Retina (tissue), 1 donor: Measurements from ENCODE around the gene MICU1.
"Not testable (repeated sequence)": the region's sequence is repeated elsewhere in the genome, so short reads cannot be mapped to it uniquely, and the experiment has no call there.

Source experiments
- DNase-seq: peaks from one replicate; pipeline ENCODE4 v3.0.0-alpha.2; 2016

The MICU1 gene, protein sequence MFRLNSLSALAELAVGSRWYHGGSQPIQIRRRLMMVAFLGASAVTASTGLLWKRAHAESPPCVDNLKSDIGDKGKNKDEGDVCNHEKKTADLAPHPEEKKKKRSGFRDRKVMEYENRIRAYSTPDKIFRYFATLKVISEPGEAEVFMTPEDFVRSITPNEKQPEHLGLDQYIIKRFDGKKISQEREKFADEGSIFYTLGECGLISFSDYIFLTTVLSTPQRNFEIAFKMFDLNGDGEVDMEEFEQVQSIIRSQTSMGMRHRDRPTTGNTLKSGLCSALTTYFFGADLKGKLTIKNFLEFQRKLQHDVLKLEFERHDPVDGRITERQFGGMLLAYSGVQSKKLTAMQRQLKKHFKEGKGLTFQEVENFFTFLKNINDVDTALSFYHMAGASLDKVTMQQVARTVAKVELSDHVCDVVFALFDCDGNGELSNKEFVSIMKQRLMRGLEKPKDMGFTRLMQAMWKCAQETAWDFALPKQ

DNA sequence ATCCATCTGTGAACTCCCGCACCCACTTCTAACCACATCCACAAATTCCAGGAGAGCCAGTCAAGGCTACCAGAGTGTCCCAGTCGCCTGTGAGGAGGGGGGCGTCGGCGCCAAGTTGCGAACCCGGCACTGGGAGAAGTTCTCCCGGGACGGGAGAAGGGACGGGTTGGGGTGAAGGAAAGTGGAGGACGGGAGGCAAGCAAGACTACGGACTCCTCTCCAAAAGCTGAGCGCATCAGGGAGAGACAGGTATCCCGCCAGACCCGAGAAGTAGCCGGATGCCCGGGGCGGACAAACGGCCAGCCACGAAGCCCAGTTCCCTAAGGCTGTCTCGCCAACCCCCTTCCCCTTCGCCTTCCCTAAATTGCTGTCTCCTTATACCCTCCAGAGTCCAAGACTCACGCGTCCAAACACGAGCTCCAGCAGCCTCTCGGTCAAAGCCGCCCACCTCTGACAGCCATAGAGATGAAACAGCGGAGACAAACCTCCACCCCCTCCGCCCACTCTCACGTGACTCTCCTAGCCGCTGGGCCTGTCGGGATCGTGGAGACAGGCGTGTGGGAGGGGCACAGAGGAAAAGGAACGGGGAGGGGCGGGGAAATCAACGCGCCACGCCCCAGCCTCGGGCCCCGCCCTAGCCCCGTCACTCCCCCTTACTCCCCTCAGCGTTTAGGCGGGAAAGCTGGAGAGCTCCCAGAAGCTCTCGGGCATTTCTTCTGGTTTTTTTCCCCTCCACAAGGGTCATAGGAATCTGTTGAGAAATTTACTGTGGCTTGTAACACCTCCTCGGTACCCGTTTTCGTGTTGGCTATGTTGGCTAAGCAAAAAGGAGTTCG, at the start of gene MICU1:
TSS of gene MICU1 (minus strand) at position 472 of the 836 bp plus-strand sequence. CDS start 59,286 bp downstream, outside the sequence.
- DNase-seq = peak; percentile 94

DNA sequence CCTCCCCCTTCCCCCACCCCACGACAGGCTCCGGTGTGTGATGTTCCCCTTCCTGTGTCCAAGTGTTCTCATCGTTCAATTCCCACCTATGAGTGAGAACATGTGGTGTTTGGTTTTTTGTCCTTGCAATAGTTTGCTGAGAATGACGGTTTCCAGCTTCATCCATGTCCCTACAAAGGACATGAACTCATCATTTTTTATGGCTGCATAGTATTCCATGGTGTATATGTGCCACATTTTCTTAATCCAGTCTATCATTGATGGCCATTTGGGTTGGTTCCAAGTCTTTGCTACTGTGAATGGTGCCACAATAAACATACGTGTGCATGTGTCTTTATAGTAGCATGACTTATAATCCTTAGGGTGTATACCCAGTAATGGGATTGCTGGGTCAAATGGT, 48.3 kb upstream of the MICU1 start:
- DNase-seq = not testable (repeated sequence)

DNA sequence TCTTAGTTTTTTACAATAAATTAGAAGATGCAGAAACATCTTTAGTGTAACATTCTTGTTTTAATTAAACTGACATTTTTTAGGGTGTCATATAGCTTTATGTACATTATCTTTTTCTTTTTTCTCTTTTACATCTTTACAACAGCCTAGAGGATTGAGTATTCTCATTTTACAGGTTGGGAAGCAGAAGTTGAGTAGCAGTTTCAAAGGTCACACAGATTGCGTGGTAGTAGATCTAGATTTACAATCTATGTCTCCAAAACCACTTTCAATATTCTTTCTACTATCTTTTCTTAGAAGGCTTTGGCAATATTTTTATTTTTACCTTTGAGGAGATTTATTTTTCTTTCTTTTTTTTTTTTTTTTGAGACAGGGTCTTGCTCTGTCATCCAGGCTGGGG, 47.4 kb upstream of the MICU1 start:
- DNase-seq = no peak

DNA sequence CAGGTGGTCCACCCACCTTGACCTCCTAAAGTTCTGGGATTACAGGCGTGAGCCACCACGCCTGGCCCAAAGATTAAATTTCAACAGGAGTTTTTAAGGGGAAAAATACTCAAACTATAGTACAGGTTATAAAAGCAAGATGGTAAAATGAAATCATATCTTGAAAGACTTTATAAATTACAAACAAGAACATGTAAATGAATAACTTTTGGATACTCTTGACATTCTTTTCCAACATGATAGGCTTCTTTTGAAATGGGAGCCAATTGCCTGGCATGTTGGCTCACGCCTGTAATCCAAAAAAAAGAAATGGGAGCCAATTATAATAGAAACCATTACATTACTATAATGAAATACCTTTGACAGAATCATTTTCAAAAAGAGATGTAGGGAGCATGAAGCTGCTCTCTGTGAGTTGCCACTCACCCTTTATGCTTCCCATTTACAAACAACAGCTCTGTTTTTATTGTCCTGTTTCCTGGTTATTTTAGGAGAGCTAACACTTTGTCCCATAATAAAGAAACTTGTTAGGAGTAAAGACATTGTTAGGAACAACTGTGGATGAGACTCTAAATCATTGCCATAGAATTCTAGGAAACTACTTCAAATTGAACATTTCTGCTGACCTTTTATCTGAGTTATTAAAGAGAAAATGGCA, 41.5 kb upstream of the MICU1 start:
- no peak for DNase-seq

DNA sequence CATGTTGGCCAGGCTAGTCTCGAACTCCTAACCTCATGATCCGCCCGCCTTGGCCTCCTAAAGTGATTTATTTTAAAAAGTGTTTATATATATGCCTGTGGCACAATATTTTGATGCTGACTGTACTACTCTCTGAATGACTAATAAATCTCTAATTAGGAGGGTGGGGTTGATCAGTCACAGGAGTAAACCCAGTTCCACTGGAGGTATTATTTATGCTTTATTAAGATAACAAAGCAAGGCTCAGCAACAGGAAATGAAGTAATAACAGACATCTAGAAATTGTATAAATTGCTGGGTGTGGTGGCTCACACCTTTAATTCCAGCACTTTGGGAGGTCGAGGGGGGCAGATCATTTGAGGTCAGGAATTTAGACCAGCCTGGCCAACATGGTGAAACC, 40.0 kb upstream of the MICU1 start:
- DNase-seq = no peak

DNA sequence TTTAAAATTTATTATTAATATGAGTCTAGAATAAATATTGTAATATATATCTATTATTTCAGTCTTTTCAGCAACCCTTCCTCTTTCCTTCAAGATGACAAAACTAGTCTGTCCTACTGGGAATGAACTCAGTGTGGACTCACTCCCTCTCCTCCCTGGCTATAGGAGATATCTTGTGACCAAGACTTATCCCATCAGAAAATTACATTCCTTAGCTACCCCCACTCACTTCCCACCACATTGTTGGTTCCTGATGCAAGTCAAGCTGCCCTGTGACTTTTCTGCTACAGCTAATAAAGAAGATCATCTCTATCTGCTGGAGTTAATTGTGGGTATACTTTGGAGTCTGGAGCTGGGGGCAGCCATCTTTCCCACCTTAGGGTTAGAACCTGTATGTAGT, 38.1 kb upstream of the MICU1 start:
- DNase-seq = no peak

DNA sequence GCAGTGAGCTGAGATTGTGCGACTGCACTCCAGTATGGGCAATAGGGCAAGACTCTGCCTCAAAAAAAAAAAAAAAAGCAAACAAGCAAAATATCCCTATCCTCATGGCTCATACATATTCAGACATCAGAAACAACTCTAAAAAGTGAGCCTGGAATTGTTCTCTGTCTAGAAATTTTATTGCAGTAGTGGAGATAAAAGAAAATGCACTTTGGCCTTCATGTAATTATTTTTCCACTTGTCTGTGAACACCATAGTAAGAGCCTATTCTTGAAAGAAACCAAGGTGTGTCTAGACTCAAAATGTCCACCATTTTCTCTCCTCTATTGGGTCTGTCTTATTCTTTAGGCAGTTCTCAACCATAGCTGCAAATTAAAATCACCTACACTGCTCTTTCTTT, 35.6 kb upstream of the MICU1 start:
- DNase-seq = no peak

DNA sequence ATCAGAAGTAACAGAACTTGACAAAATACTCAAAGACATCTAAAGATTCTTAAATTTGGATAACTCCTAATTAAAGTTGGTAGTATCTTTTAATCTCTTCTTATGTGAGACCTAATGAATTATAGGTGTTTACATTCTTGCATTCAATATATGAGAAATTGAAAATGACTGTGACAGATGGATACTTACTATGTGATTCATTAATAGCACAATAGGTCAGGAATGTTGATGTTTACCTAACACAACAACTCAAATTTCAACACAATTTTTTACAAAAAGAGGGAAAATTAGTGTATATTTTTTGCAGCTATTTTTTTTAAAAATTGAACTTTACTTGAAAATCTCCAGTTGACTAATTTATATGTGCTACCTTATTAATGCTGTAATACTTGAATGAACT, 34.3 kb upstream of the MICU1 start:
- no peak for DNase-seq

DNA sequence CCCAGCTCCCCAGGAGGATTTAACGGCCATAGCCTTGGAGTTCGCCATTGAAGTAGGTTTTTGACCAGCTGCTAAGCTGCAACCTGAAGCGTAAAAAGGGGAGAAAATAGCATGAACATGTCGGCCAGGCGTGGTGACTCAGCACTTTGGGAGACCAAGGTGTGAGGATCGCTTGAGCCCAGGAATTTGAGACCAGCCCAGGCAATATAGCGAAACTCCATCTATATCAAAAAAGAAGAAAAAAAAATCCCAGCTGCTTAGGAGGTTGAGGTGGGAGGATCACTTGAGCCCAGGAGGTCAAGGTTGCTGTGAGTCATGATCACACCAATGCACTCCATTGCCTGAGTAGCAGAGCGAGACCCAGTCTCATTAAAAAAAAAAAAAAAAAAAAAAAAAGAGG, 33.8 kb upstream of the MICU1 start:
- DNase-seq = no peak

DNA sequence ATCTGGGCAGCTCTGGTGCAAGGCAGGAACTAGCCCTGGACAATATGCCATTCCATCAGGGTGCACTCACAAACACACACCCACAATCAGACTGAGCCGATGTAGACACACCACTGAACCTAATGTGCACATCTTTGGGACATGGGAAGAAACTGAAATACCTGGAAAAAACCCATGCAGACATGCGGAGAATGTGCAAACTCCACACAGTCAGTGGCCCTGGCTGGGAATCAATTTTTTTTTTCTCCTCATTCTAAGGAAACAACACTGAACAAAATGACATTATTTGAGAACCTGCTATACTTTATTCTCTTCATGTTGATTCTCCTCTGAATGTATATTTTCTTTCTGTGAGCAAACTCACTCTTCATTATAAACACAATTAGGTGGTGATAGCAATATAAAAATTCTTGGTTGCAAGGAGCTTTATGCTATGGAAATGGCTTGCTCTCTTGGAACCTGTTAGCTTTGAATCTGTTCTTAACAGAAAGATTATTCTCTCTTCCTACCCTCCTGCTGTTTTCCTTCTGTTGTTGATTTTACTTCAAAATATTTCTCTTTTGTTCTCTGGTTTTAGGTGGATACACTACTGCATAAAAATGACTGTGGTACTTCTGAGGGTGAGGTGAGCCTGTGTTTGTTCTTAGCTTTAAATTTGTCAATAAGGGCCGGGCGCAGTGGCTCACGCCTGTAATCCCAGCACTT, 33.0 kb upstream of the MICU1 start:
- DNase-seq = no peak

DNA sequence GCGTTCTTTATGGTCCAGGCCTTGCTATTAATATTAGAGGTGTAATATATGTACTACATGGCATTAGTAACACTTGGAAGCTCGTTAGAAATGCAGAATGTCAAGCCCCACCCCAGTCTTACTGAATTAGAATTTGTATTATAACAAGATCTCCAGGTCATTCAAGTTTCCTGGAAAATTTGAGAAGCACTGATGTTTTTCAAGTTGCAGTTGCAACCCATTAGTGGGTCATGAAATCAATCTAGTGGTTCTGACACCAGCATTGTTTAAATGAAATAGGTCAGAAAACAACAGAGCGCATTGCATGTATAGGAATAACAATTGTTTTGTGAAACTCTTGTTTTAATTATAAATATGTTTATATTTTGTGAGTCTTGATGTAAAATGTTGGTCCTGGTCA, 28.8 kb upstream of the MICU1 start:
- peak; percentile 5 for DNase-seq

DNA sequence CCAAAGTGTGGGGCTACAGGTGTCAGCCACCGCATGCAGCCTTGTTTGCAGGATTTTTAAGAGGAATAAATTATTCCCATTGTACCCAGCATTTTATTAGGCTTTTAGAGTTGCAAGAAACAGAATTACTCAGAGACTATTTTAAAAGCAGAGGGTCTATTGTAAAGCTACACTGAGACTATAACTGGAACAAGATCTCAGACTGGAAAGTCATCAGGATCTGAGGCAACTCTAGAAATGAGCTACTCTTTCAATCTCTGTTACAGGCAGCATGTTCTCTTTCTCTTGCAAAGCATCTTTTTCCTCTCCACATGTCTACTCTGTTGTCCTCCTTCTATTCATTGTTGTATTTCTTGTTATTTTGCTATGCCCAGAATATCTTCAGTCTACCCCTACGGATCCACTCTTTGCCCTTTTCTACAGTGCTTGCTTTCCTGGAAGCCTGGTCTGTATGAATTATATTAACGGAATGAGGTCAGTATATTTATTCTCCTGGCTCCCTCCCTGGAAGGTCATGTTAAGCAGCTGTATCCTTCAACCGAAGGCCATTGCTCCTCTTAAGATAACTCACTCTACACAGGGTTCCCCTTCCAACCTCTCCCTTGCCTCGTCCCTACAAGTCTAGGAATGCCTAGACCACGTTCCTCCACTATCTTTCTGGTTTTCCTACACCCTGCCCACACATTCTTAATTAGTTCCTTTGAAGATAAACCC, 27.7 kb upstream of the MICU1 start:
- DNase-seq = no peak

DNA sequence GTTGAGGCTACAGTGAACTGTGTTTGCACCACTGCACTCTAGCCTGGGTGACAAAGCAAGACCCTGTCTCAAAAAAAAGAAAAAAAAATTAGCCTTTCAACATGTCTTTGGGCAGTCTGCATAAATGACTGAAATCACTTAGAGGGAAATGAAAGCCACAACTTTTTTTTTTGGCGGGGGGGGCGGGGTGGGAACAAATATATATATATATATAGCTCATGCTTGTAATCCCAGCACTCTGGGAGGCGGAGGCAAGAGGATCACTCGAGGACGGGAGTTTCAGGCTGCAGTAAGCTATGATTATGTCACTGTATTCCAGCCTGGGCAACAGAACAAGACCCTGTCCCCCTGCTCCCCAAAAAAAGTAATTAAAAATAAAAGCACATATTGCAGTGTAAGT, 23.4 kb upstream of the MICU1 start:
- DNase-seq = no peak

DNA sequence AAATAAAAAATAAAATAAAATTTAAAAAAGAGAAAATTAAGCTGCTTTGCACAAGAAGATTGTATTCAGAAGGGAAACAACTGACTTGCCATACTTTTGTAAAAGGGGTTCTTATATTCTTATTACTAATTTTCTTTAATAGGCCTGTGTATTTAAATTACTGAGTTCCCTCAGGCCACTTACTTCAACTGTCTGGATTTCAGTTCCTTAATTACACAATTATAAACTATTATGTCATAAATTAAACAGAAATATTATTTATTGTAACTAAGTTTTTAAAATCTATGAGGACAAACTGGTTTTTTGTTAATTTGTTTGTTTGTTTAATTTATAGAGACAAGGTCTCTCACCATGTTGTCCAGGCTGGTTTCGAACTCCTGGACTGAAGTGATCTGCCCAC, 22.4 kb upstream of the MICU1 start:
- no peak for DNase-seq

DNA sequence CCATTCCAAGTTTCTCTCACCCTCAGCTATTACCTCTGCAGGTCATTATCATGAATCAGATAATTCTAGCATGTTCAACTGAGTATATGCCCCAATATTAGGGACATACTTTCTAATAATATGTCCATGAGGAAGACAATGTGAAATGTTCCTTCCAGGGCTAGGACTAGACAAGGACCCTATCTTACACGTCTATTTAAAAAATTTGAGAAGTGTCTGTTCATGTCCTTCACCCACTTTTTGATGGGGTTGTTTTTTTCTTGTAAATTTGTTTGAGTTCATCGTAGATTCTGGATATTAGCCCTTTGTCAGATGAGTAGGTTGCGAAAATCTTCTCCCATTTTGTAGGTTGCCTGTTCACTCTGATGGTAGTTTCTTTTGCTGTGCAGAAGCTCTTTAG, 21.1 kb upstream of the MICU1 start:
- not testable (repeated sequence) for DNase-seq

DNA sequence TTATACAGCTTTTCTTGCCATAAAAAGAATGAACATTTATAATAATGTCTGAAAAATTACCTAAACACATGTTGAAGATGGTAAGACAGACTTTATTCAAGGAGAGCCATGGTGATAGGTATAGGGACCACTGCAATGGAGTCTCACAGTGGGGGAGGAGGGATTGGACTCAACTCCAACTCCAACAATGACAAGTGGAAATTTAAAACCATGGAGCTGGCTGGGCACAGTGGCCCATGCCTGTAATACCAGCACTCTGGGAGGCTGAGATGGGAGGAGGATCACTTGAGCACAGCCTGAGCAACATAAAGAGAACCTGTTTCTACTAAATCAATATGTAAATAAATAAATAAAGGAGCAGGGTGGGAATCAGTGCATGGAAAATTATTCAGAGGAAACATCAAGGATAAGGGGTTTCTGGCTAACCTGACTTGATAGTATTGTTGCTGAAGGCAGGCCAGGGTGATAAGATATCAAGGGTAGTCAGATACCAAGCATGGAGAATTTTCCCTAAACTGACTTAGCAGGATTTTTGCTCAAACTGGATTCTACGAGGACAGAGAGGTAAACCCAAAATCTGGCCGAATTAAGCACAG, 19.5 kb upstream of the MICU1 start:
- DNase-seq = no peak

DNA sequence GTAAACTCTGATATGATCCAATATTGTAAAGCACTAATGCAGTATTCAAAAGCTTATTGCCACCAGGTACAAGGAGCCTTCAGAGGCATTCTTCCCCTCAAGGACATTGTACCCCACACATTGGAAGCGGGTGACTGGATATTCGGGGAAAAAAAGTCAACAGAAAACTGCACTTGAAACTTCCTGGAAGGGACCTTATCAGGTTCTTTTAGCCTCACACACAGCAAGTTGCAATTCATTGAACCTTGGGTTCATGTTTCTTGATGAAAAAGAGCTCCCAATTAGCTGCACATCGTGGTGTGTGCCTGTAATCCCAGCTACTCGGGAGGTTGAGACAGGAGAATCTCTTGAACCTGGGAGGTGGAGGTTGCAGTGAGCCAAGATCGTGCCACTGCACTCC, 16.4 kb upstream of the MICU1 start:
- no peak for DNase-seq

DNA sequence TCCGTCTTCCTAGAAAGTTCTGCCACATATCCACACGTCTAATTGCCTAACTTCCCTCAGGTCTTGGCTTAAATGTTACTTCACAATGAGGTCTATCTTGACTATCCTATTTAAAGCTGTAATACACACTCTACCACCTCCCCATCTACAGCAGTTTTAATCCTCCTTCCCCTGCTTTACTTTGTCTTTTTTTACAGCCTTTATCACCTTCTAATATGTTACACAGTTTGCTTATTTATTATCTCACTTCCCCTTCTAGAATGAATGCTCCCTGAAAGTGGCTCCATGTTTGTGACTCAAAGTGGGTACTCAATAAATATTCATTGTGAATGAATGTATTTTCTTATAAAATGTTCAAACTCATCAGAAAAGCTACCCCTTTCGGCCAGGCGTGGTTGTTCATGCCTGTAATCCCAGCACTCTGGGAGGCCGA, 13.6 kb upstream of the MICU1 start:
- no peak for DNase-seq

DNA sequence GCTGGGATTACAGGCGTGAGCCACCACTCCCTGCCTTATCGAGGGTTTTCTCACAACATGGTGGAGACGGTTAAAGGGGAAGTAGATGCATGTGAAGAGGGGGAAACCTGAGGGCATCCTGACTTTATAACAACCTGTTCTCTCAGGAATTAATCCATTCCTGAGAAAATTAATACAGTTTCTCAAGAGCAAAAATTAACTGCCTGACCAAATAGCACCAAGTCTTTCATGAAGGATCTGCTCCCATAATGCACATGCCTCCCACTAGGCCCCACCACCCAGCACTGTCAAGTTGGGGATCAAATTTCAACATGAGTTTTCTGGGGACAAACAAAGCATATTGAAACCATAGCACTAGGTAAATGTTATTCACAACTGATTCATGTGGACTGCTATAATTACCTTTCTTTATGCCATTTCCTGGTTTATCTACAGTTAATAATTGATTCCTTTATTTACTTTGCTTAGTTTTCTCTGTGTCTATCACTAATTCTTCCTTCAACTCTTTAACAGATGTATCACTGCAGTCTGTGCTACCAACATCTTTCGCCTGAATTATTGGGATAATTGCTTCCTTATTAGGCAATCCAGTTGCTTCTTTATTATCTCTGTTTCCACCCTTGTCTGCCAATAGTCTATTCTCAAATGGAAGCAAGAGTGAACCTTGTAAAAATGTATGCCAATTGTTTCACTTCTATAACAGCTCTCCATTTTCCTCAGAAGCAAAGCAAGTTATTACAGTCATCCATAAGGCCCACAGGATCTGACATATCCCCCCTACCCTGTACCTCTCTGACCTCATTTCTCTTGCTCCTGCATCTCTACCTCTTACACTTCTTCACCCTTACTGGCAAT, 12.9 kb upstream of the MICU1 start:
- no peak for DNase-seq

DNA sequence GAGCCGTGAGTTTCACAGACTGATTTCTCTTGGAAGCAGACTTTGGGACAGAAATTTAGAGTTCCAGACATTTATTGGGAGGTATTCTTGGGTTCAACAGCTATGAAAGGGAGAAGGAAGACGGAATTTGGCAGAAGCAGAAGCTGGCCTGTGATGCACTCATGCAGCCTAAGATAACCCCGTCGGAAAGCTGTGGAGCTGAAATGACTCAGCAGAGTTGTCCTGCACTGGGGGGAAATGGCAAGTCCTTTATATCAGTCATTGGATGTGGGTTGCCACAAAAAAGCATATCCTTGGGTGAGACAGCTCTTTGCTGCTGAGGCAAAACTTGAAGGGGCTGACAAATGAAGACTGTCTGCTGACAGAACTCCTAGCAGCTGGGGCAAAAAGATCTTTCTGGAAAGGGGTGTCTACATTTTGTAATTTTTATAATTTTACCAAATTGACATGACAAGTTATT, 11.5 kb upstream of the MICU1 start:
- no peak for DNase-seq

DNA sequence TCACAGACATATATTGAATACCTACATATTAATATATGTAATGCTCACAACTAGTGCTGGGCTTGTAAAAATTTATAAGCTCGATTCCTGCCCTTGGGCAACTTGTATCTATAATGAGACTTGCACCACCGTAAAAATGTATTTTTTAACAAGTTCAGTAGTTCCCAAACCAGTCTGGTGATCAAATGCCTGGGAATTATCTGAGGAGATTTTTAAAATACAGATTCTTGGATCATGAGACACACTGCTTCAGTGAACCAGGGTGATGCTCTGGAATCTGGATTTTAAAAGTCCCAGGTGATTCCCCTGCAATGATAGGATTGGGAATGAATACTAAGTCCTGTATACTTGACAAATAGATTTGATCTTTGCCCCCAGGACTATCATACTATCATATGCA, 4.3 kb upstream of the MICU1 start:
- no peak for DNase-seq
